Stimulated activated CD8-positive, alpha-beta memory T cell treated with anti-CD3 and anti-CD28 coated beads, Interleukin-12 subunit alpha, Interleukin-12 subunit beta, amount 100 ng/mL, for 1 hour (primary cell): ENCODE results near the gene PLPPR5.

Source experiments
- DNase-seq: peaks from one replicate; pipeline ENCODE4 v3.0.0-alpha.2; 2020; ENCODE audit warnings: low read depth

PLPPR5 gene

GRCh38 chr1:98969798-98970490 lies 34.7 kb downstream of the PLPPR5 start:
- DNase-seq, result no peak

- no peak for DNase-seq
Measured at GRCh38 chr1:98967122-98967521, 37.5 kb downstream of the PLPPR5 start.

GRCh38 chr1:98965394-98965793 lies 39.3 kb downstream of the PLPPR5 start:
- DNase-seq, result no peak

DNA sequence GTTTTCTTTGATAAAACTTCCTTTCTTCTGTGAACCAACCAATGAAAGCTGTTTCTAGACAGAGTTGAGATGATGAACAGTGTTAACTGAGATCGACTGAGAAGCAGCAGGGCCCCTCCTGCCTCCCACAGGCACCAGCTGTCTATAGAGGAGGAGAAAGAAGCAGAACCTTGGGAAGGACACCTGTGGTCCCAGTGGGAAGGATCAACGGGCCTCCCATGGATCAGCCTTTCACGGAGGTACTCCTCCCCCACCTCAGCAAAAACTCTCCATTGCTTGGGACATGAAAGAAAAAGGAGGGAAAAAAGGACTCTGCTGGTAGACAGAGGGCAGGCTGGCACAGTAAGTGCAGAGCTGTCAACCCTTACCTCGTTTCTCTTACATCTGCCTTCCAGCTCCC lies 40.5 kb downstream of the PLPPR5 start:
- no peak for DNase-seq

GRCh38 chr1:98963064-98963758 lies 41.5 kb downstream of the PLPPR5 start:
- no peak for DNase-seq

DNA sequence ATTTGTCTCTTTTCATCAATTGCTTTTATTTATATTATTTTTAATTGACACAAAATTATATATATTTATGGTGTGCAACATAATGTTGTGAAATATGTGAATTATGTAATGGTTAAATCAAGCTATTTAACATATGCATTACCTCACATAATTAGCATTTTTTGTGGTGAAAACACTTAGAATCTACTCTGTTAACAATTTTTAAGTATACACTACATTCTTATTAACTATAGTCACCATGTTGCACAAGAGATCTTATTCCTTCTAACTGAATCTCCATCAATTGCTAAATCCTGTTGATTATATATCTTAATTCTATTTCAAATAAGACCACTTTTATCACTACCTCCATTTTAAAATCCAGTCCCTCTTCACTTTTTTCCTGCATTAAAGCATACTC lies 42.5 kb downstream of the PLPPR5 start:
- DNase-seq, result no peak

DNA sequence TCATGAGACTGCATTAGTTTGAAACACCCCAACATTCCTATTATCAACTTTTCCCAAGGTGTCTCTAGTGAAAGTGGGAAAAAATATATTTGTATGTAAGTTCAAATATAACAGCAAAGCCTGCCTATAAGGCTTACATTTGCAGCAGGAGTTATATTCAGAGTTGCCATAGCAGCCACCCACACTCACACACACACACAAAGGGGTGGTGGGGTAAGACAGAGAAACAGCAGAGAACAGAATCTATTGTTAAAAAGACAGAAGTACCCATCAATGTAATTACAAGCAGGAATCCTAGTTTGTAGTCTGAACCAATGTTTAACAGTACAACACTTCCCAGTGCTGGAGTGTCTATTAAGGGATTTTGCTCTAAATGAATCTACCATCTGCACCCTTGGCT lies 55.0 kb downstream of the PLPPR5 start:
- no peak for DNase-seq

DNA sequence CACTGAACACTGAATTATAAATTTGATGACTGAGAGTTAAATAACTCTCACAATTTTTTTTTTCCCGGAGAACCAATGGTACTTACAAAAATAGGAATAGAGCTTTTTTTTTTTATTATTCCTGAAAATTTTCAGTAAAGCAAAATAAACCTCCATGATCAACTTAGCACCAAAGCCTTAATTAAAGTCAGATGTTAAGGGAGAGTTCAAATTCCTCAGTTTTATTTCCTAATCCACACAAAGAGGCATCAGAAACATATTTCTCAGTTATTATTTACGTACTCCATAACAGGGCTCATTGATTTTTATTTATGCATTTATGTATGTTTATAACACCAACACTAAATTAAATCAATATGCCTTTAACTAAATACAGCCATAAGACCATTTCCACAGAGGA lies 55.5 kb downstream of the PLPPR5 start:
- DNase-seq, result no peak

DNA sequence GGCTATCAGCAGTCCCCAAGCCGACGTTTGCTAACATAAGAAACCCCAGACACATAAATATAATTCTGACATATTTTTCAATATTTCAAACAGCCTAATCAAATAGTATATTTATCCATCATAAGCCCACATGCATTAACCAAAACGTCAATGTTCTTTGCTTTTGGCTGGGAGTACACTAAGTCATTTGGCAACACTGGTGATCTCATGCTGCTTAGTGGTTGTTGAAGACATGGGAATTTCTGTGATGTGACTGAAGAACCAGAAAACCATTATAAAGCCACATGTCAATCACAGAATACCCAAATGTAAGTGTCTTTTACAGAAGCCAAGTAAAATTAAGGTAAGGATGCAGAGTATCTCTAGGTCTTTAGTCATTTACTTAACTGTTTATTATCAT lies 57.6 kb downstream of the PLPPR5 start:
- DNase-seq, result no peak

- DNase-seq, result no peak
Measured at GRCh38 chr1:98940722-98941079, 64.0 kb downstream of the PLPPR5 start.

GRCh38 chr1:98940069-98940721 lies 64.5 kb downstream of the PLPPR5 start:
- DNase-seq, result no peak

DNA sequence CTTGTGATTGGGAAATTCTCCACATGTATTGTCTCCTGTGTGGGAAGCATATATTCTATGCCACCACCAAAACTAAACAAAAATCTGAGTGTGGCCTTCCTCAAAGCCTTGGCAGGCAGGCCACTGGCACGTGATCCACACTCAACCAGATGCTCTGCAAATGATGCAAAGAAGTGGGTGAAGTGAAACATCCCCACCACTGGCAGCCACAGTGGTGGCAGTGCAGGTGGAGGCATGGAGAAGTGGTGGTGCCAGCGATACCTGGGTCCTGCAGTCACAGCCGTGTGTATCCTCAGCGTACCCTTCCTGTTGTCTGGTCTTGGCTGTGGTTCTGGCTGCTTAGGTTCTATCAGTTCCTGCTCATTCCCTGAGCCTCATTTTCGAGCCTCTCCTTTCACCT lies 65.2 kb downstream of the PLPPR5 start:
- no peak for DNase-seq

DNA sequence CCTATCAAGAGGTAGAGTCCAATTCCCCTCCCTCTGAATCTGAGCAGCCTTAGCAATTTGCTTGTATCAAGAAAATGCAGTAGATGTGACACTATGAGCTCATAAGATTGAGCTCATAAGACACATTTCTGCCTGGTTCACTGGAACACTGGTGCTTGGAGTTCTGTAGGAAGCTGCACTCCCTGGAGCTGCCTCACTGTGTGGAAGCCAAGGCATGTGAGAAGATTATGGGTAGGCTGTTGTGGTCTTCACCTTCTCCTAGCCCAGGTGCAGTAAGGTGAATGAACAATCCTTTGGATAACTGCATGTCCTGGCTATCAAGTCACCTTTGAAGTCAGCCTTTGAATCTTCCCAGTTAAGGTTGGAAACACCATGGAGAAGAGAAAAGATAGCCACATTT lies 67.3 kb downstream of the PLPPR5 start:
- no peak for DNase-seq

GRCh38 chr1:98932184-98932583 lies 72.5 kb downstream of the PLPPR5 start:
- DNase-seq, result no peak

DNA sequence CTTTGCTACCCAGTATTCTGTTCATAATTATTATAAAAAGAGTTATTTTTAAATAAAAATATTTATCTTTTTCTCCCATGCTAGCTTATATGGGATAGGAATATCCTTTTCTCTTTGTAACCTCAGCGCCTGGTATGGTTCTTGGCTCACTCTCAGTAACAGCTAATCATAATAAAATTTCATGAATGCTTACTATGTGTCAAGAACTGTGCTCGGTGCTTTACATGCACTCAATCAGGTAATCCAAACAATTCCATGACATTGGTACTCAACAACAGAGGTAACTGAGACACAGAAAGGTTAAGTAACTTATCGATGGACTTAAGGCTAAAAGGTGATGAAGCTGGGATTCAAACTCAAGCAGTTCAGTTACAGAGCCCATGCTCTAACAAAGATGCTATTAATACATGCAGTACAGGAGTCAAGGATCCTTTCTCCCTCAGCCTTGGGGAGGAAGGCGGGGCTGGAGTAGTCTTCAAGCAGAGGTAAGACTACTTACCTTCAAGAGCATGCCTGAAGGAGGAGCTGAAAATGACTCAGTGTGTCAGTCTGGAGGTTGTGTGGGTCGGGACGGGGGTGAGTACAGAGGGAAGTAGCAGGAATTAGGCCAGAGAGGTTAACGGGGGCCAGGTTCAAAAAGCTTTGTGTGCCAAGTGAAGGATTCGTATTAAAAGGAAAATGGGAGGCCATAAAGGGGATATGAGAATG lies 73.4 kb downstream of the PLPPR5 start:
- no peak for DNase-seq

- no peak for DNase-seq
Measured at GRCh38 chr1:98929437-98929836, 75.2 kb downstream of the PLPPR5 start.

DNA sequence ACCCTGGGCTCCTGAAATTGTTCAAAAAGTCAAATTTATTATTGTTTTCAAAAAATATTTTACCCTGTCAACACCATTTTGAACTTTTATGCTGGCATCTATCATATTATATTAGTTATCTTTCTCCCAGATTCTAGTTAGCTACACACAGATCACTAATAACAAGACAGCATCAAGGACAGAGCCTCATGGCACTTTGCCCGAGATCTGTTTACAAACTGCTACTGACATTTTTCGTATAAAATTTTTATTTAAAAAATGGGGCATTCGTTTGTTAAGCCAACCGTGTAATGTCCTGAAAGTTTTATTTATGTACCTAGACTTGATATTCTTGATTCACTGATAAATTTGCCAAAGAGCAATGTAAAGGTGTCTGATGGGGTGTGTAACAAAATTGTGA lies 78.1 kb downstream of the PLPPR5 start:
- no peak for DNase-seq

DNA sequence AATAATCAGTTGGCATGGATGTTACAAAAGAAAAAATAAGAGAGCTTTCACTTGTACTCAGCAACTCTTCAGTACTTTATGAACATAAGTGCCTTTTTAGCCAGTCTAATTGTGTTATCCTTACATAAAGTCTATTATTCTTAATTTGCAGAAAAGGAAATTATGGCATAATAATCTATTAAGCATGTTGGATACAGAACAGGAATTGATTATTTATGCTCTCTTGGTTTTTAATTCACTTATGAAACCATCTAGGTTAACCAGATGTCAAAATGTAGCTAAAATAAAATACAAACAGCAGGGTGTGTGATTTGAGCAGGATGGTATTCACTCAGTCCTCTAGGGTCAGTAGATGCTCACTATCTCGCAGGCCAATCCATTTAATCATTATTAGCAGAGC lies 79.7 kb downstream of the PLPPR5 start:
- no peak for DNase-seq

- no peak for DNase-seq
Measured at GRCh38 chr1:98923667-98924066, 81.0 kb downstream of the PLPPR5 start.

GRCh38 chr1:98921817-98922216 lies 82.8 kb downstream of the PLPPR5 start:
- DNase-seq, result no peak

DNA sequence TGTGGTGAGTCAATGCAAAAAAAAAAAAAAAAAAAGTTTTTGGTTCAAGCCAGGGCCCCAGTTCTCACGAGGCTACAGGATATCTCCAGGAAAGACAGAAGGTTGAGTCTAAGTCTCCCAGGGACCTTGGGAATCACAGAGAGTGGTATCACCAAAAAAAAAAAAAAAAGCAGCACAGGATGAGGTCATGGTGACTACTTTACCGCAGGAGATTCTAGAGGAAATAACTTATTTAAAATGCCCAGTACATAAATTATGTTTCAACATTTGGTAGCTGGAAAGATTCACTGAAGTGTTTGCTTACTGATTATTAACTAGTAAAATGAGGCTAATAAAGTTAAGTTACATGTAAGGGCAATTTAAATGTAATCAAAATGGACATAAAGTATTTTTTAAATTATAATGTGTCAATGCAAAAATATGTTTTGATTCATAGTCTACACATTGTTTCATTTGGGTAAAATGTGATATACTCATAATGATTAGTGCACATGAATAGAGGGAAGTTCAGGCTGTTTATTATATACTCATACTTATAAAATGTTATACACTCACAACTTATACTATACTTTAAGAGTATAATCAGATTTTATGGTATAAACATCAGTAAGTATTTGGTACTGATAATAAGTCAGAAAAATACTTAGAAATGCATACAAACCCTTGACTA lies 84.1 kb downstream of the PLPPR5 start:
- no peak for DNase-seq

GRCh38 chr1:98919652-98920051 lies 85.0 kb downstream of the PLPPR5 start:
- DNase-seq, result no peak
